KOPT-K1 (cell line): Measurements from ENCODE around the gene OR5L2.
"Not testable (repeated sequence)": the region's sequence is repeated elsewhere in the genome, so short reads cannot be mapped to it uniquely, and the experiment has no call there.

Experiments
- H3K27ac ChIP-seq: fragments of 200-600 bp; sonication (generic); 2 replicates; pipeline ENCODE4 v1.5.1; 2016; ENCODE audit warnings: antibody characterized with exemption, mild to moderate bottlenecking, low read depth, low read length; ENCODE audit not compliant: poor library complexity, severe bottlenecking
- H3K36me3 ChIP-seq: fragments of 200-600 bp; sonication (generic); 2 replicates; pipeline ENCODE4 v1.5.1; 2017; ENCODE audit warnings: antibody characterized with exemption, mild to moderate bottlenecking, low read length, moderate library complexity; ENCODE audit not compliant: insufficient read depth
- H3K9me3 ChIP-seq: fragments of 200-600 bp; sonication (generic); 2 replicates; pipeline ENCODE4 v1.5.1; 2017; ENCODE audit warnings: antibody characterized with exemption, low read length, mild to moderate bottlenecking; ENCODE audit not compliant: insufficient read depth, poor library complexity, severe bottlenecking

Gene OR5L2

GRCh38 chr11:55826919-55827318 lies at the start of gene OR5L2:
Gene OR5L2, plus strand, starts transcription at chr11:55827219. Its CDS starts 0 bp downstream, at chr11:55827219.
- no peaks in the 10 kb centered on the region for H3K9me3 ChIP-seq
- no peak within 1 kb of the TSS for H3K27ac ChIP-seq
- H3K36me3 ChIP-seq = no peaks in the 10 kb centered on the region

DNA sequence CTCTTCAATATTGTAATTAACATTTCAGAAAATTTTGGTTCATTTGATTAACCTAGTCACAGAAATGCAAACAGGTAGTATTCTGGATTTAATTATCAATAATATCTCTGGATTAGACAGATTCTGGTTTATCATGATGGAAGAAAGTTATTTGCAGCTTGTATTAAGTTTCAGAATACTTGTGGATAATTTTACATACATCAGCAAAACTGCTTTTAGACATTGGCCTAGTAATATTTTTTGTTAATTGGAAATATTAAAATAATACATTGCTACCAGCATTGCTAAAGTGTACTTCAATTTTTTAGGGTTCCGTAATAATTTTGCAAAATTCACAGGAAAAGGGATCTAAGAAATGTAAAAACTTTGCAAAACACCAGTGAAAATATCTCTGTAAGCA lies 35.4 kb upstream of the OR5L2 start:
- H3K27ac ChIP-seq = no peak overlapping the region
- H3K36me3 ChIP-seq = no peaks in the 10 kb centered on the region
- H3K9me3 ChIP-seq = no peaks in the 10 kb centered on the region

DNA sequence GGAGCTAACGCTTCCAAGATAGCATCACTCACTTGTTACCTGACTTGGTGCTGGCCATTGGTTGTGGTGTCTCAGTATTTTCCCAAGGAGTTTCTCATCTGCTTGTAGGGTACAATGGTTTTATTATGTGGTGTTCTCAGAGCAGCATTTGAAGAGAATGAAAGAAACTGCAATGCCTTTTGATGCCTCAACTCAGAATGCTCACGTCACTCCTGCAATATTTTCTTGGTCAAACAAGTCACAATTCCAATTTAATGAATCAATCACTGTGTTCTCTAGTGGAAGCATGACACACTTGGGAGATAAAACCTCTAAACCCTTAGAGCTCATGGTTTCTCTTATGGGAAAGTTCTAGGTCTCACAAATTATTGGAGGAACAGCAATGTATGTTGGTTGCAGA lies 33.7 kb upstream of the OR5L2 start:
- no peaks in the 10 kb centered on the region for H3K36me3 ChIP-seq
- no peak overlapping the region for H3K27ac ChIP-seq
- H3K9me3 ChIP-seq = no peaks in the 10 kb centered on the region

DNA sequence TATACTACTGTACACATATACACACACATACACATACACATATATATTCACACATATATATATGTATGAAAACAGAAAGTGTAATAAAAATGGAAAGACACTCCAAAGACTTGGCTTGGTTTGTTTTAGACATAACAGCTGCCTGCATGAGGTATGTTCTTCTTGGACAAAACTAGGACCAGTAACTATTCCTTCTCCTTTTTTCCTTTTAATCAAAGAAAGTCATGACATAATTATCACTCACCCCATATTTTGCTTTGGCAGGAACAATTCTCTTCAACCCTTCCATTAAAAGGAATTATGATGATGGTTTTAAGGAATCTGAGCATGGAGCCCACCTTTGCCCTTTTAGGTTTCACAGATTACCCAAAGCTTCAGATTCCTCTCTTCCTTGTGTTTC lies 31.8 kb upstream of the OR5L2 start, which contains the start of gene OR5D14:
TSS of gene OR5D14 (plus strand) at position 301 of the 400 bp plus-strand sequence. CDS start at position 301, 0 bp downstream.
- Histone ChIP-seq H3K9me3 (no peaks in the 10 kb centered on the region), H3K36me3 (no peaks in the 10 kb centered on the region), H3K27ac (no peak within 1 kb of the TSS)

DNA sequence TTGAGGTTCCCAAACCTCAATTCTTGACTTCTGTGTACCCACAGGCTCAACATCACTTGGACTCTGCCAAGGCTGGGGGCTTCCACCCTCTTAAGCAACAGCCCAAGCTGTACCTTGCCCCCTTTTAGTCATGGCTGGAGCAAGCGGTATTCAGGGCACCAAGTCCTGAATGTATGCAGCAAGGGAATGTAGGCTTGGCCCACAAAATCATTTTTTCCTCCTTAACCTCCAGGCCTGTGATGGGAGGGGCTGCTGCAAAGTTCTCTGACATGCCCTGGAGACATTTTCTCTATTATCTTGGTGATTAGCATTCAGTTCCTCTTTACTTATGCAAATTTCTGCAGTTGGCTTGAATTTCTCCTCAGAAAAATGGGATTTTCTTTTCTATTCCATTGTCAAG lies 20.8 kb upstream of the OR5L2 start:
- Histone ChIP-seq H3K27ac (no peak overlapping the region), H3K9me3 (peaks cover 10% of the 10 kb centered on the region)

DNA sequence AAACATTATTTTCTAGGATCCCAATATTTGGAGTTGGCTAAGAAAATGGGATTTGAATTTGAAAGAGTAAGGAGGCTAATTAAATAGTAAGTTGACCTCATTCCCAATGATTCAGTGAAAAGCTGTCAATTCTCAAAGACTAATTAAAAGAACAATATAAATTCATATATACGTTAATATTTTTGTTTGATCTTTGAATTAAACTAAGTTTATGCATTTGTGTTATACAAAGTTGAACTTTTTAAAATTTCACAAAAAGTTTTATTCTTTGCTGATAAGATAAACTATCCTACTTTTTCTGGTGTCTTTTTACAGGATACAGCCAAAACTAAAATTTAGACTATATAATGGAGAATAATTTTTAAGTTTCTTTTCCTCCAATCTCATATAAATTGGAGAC lies 16.0 kb upstream of the OR5L2 start, which contains the start of gene OR5L1:
TSS of gene OR5L1 (plus strand) at position 301 of the 400 bp plus-strand sequence. CDS start 100 bp downstream, outside the sequence.
- Histone ChIP-seq H3K36me3 (no peaks in the 10 kb centered on the region), H3K27ac (no peak within 1 kb of the TSS), H3K9me3 (peaks cover 4% of the 10 kb centered on the region)

More for the DNA sequence above, 20.8 kb upstream of the OR5L2 start:
- H3K36me3 ChIP-seq = no peaks in the 10 kb centered on the region

GRCh38 chr11:55819330-55819729 lies 7.7 kb upstream of the OR5L2 start, which contains the start of gene OR5D18:
Gene OR5D18, plus strand, starts transcription at chr11:55819630. Its CDS starts 0 bp downstream, at chr11:55819630.
- H3K9me3 ChIP-seq = no peaks in the 10 kb centered on the region
- no peaks in the 10 kb centered on the region for H3K36me3 ChIP-seq
- H3K27ac ChIP-seq = no peak within 1 kb of the TSS

- Histone ChIP-seq H3K9me3 (no peaks in the 10 kb centered on the region), H3K27ac (no peak within 1 kb of the TSS), H3K36me3 (no peaks in the 10 kb centered on the region)
Observed at GRCh38 chr11:55838452-55838851, 11.4 kb downstream of the OR5L2 start, which contains the start of gene OR5D16. Gene OR5D16, plus strand, starts transcription at chr11:55838752. Its CDS starts 0 bp downstream, at chr11:55838752.

DNA sequence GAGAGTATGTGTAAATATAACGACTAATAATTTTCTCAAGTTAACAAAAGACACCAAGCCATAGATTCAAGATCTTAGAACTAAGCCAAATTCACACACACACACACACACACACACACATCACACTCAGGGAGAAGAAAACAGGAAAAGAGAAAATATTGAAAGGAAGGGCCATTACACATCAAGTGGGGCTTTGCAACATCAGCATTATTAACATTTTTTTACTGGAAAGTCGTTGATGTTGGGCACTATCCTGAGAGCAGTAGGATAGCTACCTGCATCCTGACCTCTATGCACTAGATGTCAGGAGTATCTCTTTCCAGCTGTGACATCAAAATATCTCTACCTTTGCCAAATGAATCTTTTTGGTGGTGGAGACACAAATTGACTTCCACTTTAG lies 20.4 kb downstream of the OR5L2 start:
- H3K9me3 ChIP-seq = no peaks in the 10 kb centered on the region
- no peak overlapping the region for H3K27ac ChIP-seq

DNA sequence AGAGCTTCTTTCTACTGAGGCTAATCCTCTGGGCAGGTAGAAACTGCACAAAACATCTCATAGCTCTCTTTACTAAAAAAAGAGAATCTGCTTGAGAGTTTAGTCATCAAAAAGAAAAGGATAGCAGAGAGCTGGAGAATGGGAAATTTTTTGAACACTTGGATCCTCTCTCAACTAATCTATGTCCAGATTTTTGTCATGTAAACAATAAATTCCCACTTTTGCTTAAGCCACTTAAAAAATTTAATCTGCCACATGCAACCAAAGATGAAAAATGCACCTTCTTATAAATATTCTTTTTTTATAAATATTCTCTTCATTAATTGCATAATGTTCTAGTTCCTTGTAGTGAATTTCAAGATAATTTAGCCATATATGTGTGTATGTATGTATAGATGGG lies 22.0 kb downstream of the OR5L2 start:
- Histone ChIP-seq H3K27ac (no peak overlapping the region), H3K36me3 (no peaks in the 10 kb centered on the region), H3K9me3 (no peaks in the 10 kb centered on the region)

More for the DNA sequence above, 20.4 kb downstream of the OR5L2 start:
- no peaks in the 10 kb centered on the region for H3K36me3 ChIP-seq

DNA sequence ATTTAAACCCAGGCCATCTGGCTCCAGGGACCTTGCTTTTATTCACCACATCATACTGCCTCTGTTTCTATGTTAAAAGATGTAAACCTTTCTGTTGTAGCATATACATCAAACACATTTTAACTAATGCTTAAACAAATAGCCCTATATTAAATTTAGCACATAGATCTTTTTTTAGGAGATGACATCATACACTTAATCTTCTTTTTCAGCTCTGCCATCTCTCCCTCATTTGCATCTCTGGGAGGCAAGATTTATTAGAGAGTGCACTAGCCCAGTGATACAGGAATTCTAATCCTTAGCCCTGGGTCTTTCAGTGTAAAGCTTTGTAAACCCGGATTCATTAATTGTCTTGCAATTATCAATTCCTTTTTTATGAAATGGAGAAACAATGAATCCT lies 25.1 kb downstream of the OR5L2 start:
- H3K36me3 ChIP-seq = no peaks in the 10 kb centered on the region
- no peak overlapping the region for H3K27ac ChIP-seq
- no peaks in the 10 kb centered on the region for H3K9me3 ChIP-seq

GRCh38 chr11:55854704-55855103 lies 27.7 kb downstream of the OR5L2 start:
- Histone ChIP-seq H3K36me3 (no peaks in the 10 kb centered on the region), H3K9me3 (no peaks in the 10 kb centered on the region), H3K27ac (no peak overlapping the region)

- not testable (repeated sequence) for H3K27ac ChIP-seq, H3K36me3 ChIP-seq, H3K9me3 ChIP-seq
Observed at GRCh38 chr11:55867354-55867753, 40.3 kb downstream of the OR5L2 start.

- H3K36me3 ChIP-seq, H3K27ac ChIP-seq, H3K9me3 ChIP-seq: not testable (repeated sequence)
Observed at GRCh38 chr11:55872731-55873130, 45.7 kb downstream of the OR5L2 start.

DNA sequence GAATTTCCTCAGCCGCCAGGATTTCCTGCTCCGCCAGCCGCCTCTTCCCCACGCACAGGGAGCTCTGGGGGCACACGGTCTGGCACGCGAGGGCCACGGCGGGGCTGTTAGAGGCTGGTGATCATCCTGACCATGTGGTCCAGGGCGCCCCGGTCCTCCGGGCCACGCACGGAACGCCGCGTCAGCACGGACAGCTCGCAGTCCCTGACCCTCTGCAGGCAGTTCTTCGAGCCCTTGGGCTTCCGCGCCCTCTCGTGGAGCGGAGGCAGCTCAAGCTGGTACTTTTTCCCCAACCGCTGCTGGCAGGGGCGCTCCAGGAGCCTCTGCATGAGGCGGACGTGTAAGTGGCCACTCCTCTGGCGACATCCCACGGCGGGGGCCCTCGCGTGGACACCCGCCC lies 46.1 kb downstream of the OR5L2 start:
- not testable (repeated sequence) for H3K9me3 ChIP-seq, H3K27ac ChIP-seq, H3K36me3 ChIP-seq
